Anterior cingulate cortex (tissue), 58 donors: ENCODE measurements around the gene PITPNC1.

Experiments used
- DNase-seq, 58 donors: peaks; one replicate each; lab custom pipeline; 2025; lab: John Stamatoyannopoulos, UW

Gene PITPNC1

DNA sequence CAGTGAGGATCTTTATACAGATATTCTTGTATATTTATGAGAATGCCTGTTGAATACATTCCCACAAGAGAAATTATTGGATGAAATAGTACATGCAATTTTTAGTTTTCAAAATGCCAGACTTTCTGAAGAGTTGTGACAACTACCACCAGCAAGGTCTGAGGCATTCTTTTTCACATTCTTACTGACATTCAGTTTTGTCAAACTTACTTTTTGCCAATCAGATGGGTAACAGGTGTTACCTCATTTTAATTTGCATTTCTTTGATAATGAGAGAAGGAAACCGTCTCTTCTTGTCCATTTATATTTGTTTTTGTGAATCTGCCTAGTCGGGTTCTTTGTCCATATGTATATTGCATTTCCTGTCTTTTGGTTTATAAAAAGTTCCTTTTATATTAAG, 364.9 kb downstream of the PITPNC1 start:
- no peak for DNase-seq
